Germinal center (tissue), 1 donor: ENCODE measurements around the gene CEP250.
"Not testable (repeated sequence)": the region's sequence is repeated elsewhere in the genome, so short reads cannot be mapped to it uniquely, and the experiment has no call there.

Source experiments
- DNase-seq: peaks from one replicate; pipeline ENCODE4 v3.0.0; 2012; ENCODE audit warnings: mixed read lengths, low spot score

The CEP250 gene

DNA sequence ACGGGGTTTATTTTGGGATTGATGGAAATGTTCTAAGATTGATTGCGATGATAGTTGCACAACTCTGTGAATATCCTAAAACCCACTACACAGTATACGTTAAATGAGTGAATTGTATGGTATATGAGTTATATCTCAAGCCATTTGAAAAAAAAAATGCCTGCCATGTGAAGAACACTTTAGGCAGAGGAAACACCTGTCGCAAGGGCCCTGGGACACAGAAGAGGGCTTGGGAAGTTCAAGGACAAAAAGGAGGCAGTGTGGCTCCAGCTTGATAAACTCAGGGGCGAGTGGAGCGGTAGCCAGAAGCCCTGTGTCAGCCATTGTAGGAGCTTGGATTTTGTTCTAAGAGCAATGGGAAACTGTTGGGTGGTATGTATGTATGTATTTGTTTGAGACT is 37.0 kb downstream of the CEP250 start:
- DNase-seq: no peak

DNA sequence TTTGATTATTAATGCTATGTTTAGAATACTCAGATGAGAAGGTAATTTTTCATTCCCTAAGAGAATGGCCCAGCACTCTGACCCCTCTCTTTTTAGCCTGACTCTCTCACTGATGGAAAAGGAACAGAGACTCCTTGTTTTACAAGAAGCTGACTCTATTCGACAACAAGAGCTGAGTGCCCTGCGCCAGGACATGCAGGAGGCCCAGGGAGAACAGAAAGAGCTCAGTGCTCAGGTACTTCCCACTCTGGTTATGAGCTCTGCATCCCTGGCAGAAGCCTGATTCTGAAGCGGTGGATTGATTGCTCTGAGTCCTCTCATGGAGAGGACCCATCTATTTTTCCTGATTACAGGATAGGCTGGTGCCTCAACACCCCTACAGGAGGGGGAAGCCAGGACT is 41.1 kb downstream of the CEP250 start:
- DNase-seq: no peak

DNA sequence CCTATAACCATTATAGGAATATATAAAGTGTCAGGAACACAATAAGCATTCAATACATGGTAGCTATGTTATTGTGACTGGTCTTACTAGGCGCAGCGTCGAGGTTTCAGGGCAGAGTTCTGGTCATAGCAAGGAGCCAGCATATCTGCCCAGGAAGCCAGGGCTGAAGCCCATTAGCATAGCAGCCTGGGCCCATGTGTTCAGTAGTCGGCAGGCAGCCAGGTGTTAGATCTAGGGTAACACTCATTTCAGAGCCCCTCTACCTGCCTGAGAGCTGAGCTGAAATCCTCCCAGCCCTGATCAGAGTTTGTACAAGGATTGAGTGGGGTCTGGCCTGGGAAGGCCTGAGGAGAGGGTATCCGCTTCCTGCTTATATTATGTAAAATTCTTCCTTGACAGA is 41.9 kb downstream of the CEP250 start:
- no peak for DNase-seq

DNA sequence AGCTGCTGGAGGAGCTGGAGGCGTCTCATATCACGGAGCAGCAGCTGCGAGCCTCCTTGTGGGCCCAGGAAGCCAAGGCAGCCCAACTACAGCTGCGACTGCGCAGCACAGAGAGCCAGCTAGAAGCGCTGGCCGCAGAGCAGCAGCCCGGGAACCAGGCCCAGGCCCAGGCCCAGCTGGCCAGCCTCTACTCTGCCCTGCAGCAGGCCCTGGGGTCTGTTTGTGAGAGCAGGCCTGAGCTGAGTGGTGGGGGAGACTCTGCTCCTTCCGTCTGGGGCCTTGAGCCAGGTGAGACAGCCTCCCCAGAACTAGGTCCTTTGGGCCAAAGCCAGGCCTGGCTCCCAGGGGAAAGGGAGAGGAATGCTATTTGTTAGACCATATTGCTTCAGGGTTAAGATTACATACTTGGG is 42.4 kb downstream of the CEP250 start:
- no peak for DNase-seq

DNA sequence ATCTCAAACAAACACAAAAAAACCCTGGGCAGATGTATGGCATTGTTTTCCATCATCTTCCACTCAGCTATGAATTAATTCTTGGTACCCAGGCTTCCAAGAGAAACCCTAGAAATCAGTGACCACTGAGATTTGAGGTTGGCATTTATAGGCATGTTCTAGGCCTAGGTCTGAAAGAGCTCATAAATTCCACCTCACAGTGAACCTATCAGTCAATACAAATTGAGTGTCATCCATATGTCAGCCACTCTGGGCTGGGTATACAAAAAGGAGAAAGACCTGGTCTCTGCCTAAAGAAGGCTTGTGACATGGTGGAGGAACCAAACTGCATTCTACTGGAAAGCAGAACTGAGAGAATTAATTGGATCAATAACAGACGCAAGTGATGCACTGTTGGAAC is 43.9 kb downstream of the CEP250 start:
- DNase-seq: no peak

DNA sequence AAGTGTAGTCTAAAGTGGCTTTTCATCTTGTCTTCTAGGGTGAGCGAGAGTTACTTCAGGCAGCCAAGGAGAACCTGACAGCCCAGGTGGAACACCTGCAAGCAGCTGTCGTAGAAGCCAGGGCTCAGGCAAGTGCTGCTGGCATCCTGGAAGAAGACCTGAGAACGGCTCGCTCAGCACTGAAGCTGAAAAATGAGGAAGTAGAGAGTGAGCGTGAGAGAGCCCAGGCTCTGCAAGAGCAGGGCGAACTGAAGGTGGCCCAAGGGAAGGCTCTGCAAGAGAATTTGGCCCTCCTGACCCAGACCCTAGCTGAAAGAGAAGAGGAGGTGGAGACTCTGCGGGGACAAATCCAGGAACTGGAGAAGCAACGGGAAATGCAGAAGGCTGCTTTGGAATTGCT is 47.0 kb downstream of the CEP250 start:
- DNase-seq: peak; percentile 82

DNA sequence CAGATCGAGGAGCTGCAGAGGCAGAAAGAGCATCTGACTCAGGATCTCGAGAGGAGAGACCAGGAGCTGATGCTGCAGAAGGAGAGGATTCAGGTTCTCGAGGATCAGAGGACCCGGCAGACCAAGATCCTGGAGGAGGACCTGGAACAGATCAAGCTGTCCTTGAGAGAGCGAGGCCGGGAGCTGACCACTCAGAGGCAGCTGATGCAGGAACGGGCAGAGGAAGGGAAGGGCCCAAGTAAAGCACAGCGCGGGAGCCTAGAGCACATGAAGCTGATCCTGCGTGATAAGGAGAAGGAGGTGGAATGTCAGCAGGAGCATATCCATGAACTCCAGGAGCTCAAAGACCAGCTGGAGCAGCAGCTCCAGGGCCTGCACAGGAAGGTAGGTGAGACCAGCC is 47.9 kb downstream of the CEP250 start:
- DNase-seq: no peak

DNA sequence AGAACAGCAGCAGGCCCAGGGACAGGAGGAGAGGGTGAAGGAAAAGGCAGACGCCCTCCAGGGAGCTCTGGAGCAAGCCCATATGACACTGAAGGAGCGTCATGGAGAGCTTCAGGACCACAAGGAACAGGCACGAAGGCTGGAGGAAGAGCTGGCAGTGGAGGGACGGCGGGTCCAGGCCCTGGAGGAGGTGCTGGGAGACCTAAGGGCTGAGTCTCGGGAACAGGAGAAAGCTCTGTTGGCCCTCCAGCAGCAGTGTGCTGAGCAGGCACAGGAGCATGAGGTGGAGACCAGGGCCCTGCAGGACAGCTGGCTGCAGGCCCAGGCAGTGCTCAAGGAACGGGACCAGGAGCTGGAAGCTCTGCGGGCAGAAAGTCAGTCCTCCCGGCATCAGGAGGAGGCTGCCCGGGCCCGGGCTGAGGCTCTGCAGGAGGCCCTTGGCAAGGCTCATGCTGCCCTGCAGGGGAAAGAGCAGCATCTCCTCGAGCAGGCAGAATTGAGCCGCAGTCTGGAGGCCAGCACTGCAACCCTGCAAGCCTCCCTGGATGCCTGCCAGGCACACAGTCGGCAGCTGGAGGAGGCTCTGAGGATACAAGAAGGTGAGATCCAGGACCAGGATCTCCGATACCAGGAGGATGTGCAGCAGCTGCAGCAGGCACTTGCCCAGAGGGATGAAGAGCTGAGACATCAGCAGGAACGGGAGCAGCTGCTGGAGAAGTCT is 48.6 kb downstream of the CEP250 start:
- no peak for DNase-seq

DNA sequence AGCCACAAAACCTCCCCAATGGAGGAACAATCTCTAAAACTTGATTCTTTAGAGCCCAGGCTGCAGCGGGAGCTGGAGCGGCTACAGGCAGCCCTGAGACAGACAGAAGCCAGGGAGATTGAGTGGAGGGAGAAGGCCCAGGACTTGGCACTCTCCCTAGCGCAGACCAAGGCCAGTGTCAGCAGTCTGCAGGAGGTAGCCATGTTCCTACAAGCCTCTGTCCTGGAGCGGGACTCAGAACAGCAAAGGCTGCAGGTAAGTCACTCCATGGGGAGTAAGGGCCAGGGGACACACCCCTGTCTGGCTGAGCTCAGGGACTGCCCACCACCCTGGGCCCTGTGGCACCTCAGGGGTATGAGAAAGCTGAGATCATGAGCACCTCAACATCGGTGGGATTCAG is 49.4 kb downstream of the CEP250 start:
- no peak for DNase-seq

DNA sequence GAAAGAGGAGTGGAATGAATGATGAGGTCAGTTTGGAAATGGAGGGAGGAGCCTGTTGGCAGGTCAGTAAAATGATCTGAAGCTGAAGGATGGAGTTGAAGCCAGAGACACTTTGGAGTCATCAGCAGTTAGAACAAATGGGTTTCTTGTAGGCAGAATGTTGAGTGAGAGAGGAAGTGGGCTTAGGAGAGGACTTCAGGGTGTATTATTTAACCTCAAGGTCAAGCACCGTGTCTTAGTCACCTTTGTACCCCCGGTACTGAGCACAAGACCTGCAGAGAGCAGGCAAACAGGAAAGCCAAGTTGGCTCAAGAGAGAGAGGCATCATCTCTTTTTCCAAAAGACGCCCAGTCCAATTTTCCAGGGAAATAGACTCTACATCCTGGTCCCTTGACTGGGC is 50.8 kb downstream of the CEP250 start:
- no peak for DNase-seq

DNA sequence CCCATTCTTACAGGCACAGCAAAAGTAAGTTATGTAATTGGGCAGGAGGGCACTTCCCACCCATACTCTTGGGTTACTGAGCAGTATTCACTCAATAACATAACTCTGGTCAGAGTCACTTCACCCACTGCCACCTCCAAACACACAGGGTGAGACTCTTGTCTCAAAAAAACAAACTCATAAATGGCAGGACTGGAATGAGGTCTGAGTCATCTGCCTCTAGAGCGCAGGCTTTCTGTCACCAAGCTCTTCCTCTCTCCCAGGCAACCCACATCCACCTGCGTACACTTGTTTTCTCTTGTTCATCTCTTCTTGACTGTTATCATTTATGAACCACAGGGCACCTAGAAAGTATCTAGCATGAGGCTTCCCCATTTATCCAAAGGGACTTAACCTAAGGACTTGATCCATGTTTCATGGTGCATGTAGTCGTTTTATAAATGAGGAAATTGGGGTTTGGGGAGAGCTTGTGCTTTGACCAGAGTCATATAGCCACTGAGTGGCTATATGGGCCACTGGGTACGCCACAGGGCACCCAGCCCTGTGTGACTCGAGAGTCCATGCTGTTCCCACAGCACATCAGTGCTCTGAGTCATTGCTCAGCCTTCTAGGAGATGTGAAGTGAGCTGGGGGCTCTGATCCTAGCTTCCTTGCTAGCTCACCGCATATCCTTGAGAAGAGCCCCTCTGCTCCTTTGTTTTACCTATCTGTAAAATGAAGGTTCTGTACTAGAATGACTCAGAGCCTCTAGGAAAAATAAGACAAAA is 51.7 kb downstream of the CEP250 start:
- DNase-seq: no peak

DNA sequence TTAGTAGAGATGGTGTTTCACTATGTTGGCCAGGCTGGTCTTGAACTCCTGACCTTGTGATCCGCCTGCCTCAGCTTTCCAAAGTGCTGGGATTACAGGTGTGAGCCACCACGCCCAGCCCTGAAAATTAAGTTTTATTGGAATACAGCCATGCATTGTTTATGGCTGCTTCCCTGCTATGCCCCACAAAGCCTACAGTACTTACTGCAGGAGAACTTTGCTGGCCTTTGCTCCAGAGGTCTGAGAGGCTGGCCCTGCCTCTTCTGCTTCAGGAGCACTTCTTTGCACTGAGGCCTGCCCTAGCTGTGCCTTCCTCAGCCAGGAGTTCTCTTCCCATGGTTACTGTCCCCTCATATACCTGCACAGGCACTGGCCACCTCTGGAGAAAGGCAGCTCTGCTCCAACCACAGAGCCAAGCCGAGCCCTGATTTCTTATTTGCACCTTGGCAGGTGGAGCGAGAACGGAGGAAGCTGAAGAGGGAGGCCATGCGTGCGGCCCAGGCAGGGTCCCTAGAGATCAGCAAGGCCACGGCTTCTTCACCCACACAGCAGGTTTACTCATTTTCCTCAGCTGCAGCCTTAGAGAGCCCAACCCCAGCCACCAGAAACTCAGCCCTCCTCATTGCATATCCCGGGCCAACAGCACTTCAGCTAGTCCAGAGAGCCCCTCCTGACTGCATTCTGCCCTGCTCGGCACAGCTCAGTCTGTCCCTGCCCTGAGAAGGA is 53.3 kb downstream of the CEP250 start:
- peak; percentile 51 for DNase-seq

DNA sequence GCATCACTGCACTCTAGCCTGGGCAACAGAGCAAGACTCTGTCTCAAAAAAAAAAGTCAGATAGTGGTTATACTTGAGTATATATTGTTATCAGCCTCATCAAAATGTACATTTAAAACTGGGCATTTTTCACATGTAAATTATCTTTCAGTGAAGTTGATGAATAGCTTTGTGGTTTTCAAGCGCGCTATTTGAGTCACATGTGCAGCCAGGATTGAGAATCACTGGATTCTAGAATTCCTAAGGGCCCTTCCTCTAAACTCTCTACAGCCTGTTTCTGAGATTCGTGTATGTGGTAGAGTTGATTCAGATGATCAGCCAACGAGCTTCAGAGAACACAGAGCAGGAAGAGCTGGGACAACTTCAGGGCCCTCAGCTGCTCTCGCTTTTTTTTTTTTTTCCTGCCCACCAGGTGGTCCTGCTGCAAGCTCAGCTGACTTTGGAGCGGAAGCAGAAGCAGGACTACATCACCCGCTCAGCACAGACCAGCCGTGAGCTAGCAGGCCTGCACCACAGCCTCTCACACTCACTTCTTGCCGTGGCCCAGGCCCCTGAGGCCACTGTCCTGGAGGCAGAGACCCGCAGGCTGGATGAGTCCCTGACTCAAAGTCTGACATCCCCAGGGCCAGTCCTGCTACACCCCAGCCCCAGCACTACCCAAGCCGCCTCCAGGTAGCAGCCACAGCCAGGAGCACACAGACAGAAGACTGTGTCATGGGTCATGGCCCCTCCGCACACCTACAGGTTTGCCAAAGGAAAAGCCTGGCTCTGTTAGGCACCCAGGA is 55.7 kb downstream of the CEP250 start:
- no peak for DNase-seq

DNA sequence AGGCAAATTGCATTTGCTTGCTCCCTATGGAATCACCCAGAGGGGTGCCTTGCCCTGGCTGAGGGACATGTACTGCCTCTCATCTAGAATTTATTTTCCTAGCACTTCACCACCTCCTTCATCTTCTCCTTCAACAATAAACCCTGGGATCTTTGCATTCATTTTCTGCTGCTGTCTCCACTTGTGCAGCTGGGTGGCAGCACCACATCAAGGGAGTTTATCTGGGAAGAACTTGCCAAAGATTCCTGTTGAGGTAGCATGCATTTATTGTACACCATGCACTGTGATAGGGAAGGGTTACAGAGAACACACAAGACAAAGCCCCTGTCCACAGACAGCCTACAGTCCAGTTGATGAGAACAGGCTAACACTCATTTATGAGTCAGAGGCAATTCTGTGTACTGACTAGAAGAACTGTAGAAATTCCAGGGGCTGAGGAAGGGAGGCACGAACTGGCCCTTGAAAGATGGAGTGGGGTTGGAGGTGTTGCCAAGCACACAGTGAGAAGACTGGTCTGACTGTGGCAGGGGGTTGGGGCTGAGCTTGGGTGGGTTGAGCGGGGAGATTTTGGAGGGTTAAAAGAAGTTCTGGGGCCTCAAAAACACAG is 56.5 kb downstream of the CEP250 start:
- DNase-seq: no peak

DNA sequence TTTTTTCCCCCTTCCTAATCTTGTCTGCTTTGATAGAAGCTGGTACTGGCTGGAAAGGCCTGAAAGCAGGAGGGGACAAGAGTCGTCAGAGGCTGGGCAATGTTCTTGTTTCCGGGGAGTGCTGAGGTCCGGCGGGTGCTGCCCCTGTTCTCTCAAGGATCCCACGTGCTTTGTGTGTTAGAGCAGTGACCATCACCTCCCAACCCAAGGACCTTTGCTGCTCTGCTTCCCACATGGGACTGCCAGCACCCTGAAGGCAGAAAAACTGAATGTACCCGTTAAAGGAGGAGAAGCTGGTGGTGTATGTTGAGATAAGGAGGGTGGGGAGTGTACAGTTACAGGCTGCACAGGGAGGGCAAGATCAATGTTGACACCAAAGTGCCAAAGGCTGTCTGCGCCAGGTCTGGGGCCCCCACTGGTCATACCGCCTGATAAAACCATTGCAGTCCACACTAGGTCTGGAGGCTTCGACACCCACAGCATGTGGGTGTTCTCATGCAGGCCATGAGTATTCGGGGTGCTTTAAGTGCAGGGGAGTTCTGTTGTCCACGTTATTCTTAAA is 59.1 kb downstream of the CEP250 start:
- no peak for DNase-seq

DNA sequence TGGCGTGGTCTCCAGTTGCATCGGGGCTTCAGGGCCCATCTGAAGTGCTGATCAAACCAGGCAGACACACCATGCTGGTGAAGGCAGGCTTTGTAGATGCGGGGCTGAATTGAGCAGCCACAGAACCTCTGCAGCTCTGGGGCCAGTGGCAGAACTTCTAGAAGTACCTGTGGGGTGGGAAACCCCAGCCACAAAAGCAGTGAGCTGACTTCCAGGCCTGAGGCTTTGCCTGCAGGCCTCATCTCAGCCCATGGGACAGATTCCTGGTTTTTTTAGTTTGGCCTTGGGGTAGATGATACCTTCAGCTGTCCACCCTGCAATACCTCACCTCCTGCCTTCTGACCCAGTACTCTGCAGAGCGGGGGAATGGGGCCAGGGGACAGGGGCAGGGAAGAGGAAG is 59.9 kb downstream of the CEP250 start:
- no peak for DNase-seq

DNA sequence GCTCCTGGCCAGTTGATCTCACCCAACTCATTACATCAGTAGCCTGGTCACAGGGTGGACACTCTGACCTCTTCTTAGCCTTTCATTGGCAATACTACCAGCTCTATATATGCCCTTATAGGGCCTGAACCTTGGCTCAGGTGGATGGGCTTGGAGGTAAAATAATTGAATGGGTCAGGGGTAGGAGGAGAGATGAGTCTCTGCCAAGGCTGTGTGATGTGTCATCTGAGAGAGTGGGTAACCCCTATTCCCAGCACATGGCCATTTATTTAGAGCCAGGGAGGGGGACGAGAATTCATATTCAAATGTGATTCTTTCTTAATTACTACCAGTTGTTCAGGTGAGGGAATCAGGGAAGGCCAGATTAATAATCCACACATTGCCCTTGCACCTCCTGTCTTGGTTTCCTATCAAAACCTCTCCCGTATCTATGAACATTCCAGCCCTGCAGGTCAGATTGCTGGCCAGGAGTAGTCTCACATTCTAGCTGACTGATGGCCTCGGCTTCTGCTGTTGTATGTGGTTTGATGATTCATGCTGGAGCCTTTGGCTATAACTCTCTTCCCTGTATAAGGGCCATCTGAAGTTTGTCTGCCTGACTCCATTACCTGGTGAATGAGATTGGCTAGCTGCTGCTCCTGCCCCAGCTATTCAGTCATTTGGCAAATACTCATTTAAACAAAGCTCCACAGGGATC is 60.7 kb downstream of the CEP250 start:
- no peak for DNase-seq

DNA sequence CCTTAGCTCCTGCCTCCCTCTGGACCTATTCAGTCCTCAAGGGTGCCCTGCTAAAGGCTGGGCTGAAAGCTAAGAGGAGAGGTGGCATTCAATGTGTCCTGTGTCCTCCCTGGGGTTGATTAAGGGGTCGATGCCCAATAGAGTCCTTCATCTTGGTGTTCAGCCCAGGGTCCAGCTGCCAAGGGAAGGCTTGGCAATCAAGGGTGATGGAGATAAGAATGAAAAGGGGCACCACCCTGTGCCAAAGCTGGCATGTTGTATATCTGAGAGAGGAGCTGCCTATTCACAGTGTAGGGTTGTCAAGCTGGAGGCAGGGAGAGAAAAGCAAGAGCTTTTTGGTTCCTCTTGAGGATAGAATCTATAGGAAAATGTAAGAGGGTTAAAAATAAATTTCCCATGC is 61.7 kb downstream of the CEP250 start:
- DNase-seq: no peak

DNA sequence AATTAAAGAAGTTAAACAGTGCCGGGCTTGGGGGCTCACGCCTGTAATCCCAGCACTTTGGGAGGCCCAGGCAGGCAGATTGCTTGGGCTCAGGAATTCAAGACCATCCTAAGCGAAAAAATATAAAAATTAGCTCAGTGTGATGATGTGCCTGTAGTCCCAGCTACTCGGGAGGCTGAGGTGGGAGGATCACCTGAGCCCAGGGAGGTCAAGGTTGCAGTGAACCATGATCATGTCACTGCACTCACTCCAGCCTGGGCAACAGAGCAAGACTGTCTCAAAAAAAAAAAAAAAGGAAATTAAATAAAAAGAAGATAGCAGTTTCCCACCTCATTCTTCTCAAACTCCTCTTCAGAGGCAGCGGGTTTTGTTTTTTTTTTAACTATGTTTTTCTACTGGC is 62.4 kb downstream of the CEP250 start:
- DNase-seq: not testable (repeated sequence)

DNA sequence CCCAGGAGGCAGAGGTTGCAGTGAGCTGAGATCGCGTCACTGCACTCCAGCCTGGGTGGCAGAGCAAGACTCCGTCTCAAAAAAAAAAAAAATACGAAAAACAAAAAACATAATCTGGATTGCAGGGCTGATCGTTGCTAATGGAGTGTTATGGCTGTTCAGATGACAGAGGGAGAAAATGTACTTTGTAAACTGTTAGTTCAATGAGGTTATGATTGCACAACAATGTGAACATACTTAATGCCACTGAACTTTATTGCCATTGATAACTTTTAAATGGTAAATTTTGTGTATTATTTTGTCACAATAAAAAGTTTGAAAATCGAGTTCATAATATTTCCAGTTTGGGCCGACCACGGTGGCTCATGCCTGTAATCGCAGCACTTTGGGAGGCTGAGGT is 63.6 kb downstream of the CEP250 start:
- DNase-seq: no peak

DNA sequence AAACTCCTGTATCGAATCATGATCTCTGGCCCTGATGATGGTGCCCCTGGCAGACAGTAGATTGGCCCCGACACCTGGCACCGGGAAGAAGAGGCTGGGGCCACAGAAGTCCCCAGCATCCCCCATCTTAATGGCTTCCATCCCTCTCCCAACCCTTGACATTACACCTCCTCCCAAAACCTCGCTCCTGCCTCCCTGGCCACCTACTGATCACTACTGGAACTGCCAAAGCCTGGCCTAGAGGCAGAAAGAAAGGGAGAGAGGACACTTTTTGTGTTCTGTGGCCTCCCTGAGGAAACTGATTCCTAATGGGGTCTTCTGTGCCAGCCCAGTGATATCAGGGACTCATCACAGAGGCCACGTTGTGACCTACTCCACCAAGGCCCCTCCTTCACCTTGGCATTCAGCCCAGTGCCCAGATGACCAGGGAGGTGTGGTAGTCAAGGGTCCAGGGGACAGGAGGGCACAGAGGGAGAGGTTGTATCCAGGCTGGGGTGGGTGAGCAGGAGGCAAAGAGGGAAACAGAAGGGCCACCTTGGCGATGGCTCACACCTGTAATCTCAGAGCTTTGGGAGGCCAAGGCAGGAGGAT is 68.0 kb downstream of the CEP250 start:
- peak; percentile 57 for DNase-seq
